HG03521 (cell line): ENCODE data around the gene EHD4.

Source experiments
- ATAC-seq: cut with Tn5 transposase; IDR thresholded peaks from one replicate; pipeline ENCODE4 v1.9.1; 2021; ENCODE audit warnings: mild to moderate bottlenecking, moderate library complexity; ENCODE audit not compliant: unreplicated experiment

The EHD4 gene

DNA sequence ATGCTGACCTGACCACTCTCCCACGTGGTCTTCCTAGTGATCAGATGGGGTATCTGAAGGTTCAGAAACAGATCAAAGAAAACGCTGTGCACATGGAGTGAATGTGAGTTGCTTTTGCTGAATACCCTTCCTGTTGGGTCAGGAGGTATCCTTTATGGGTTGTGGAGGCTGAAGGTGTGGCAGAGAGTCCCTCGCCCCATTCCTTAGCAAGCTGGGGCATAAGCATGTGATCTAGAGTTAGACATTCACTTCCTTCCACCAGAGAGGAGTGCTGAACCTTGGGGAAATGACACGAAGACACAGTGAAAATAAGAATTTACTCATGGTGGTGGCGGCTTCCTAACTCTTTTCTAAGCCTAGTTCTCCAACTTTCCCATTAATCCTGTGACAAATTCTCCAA is 50.7 kb downstream of the EHD4 start:
- ATAC-seq = no peak

DNA sequence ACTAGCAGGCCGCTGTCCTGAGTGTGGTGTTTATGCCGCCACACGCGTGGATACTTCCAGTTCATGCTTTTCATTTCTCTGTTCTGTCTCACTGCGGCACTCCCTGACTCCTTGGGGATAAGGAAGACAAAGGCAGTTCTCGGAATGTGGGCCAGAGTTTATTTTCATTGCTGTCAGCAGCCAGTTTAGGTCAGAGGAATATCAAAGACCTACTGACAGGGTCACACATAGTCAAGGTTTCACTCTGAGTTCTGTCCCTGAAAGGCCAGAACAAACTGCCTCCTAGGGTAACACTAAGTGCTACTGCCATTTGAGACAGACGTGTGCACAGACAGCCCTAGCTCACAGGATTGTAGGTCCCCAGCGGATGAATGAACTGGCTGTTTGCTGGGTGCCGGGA is 51.2 kb downstream of the EHD4 start:
- ATAC-seq = no peak

DNA sequence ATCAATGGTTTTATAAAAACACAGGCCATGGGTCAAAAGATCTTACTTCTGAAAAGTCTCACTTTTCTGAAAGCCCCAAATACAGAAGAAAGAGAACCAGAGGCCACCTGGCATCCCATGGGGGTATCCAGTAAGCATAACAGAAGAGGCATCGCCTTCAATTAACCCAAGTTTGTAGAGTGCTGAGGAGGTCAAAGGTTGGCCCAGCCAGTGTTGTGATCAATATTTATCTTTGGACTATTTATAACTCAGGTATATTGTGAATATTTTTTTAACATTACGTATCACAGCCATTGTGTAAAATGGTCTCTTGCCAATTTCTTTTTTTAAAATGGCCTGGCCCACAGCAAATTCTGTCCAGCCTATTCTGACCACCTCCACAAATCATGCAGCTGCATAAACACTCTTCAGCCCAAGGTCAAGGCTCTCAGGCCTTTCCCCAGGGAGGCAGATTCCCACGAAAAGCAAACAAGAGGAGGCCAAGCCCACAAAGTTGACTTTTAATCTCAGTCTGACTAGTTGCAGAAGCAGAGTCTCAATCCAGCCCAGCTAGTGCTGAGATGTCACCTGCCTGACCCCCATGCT is 52.3 kb downstream of the EHD4 start:
- no peak for ATAC-seq

DNA sequence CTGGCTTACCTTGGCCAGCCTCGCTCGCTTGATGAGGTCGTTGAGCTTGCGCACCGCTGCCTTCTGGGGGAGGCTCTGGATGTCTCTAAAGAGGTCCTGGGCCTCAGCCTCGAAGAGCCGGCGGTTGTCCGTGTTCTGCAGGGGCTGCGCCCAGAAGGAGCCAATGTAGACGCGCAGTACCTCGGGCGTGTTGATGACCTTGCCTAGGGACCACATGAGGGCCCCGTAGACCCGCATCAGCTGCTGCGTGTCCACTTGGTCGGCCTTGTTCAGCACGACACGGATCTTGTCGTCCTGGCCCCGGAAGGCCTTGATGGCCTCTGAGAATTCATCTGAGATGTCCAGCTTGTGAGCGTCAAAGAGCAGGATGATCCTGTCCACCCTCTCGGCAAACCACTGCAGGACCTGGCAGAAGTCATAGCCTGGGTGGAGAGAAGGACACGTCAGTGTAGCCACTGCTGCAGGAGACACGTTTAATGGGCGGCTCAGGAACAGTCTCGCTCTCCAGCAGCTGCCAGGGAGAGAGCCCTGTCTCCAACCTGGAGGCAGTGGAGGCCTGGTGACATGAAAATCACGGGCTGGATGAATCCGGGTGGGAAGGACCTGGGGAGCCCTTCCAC is 53.0 kb downstream of the EHD4 start:
- ATAC-seq = no peak

DNA sequence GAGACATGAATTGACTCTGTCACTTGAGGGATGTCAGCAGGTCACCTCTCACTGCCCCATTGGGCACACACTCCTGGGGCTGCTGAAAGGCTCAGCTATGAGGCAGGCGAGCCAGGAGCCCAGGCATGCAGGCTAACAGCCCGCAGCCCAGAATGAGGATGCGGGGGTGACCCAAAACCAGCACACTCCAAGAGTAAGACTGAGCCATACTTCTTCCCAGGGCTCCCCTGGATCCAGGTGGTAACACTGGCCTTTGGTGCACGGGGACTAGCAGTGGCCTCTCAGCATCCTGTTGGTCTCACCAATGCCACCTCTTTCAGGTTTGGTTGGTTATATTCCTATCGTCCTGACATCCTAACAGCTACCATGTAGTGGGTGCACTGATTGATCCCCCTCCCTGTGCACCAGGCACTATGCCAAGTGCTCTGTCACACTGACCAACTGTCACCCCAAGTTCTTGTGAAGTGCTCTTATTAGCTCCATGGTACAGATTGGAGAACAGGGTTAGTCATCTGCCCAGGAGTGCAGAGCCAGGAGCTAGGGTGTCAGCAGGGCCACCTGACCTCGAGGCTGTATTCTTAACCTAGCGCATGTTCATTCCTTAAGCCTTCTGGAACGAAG is 53.7 kb downstream of the EHD4 start:
- no peak for ATAC-seq

DNA sequence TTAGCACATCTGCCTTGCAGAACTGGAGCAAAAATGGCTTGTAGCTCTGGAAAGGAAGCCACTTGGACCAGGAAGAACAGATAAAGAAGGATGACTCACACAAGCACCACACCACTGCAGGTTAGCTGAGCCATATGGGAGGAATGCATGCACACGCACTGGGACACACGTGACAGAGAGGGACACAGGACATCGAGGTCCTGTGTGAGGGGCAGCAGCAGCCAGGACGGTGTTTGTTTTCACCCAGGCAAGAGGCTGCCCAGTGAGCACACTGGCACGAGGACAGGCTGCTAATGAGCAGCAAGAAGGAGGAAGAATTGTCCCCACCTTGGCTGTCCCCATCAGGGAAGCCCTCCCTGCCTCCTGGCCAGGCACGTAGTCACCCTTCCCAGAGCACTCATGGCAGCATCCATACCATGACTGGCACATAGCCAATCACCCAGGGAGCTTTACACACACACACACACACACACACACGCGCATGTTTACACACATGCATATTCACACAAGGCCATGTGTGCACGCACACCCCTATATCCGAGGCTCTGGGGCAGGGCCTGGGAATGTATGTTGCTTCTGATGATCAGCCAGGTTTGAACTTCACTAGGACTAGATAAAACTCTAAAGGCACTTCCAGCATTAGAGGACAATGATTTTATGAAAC is 54.5 kb downstream of the EHD4 start:
- ATAC-seq = no peak

DNA sequence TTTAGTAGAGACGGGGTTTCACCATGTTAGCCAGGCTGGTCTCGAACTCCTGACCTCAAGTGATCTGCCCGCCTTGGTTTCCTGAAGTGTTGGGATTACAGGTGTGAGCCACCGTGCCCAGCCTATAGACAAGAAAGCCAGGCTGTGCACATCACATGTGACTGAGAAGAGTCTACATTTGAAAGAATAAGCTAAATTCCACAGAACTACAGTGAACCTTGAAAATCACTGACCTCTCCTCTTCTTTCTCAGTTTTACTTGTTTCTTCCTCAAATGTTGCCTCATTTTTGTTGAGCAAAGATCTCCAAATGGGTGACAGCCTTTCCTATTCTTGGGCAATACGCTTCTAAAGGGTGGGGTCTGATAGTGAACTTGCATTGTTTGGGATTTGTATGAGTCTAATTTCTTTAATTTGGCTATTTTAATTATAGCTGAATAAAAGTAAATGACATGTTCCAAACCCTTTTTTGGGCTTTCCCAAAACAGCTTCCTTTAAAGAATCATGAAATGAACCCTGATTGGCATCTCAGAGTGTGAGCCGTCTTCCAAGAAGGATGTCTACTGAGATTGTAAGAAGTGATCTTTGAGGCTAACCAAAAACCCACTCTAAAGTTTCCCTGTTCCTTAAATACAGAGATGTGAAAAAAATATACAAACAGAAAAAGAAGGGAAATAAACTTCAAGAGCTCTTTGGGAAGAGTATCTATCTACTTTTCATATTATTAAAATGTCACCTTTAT is 56.9 kb downstream of the EHD4 start:
- no peak for ATAC-seq

DNA sequence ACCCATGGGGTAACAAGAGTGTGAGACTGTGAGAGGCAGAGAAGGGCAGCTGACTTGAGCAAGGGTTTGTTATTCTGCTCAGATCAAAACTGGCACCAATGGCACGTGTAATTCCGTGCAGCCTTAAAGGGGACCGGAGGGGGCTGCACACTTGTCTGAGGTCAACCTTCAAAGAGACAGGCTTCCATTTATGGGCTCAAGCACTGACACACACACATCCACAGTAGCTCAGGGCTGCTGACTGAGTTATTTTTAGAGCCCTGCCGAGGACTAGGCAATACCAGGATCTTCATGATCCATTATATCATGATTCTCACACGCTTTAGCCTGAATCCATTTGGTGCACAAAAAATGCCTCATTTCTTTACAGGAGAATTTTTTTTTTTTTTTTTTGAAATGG is 57.9 kb downstream of the EHD4 start:
- ATAC-seq = no peak

DNA sequence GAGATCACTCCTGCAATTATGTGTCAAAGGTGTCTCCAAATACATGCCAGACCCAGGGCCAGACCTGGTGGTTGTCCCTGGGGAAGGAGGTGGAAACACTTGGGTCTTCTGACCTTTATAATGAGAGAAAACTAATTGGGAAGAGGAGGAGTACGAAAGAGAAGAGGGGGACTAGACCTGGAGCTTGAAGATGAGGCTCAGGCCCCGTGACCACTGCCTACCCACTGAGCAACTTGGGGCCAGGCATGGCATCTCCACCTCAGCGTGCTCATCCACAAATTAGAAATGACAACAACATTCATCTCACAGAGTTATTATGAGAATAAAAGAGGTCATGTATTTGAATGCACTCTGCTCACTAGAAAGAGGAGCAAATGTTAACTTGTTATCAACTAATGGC is 59.1 kb downstream of the EHD4 start:
- ATAC-seq = no peak

DNA sequence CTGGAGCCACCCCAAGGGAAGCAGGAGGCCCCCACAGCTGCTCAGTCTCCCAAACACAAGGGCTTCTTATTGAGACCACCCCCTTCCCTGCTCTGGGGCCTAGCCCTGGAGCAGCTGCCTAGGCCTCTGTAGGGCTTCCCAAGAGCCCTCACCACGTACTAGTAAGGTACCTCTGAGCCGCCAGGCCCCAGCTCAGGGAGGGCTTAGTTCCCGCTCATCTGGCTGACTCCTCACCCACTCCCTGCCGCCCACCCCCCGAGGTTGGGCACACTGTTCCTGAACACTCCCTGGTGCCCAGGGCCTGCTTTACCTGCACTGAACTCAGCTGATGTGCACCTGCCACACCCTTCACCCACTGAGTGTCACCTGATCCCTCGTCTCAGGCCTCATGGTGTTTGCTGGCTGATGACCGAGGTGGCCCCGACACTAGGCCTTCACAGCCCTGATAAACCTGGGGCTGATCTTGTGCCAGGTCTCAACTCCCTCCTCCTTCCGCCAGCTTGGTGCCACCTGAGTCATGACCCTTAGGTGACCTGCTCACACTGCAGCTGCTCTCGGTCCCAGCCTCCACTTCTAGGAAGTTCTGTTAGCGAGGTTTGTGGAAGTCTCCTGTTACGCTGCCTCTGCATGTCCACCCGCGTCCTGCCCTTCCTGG is 60.5 kb downstream of the EHD4 start:
- no peak for ATAC-seq

DNA sequence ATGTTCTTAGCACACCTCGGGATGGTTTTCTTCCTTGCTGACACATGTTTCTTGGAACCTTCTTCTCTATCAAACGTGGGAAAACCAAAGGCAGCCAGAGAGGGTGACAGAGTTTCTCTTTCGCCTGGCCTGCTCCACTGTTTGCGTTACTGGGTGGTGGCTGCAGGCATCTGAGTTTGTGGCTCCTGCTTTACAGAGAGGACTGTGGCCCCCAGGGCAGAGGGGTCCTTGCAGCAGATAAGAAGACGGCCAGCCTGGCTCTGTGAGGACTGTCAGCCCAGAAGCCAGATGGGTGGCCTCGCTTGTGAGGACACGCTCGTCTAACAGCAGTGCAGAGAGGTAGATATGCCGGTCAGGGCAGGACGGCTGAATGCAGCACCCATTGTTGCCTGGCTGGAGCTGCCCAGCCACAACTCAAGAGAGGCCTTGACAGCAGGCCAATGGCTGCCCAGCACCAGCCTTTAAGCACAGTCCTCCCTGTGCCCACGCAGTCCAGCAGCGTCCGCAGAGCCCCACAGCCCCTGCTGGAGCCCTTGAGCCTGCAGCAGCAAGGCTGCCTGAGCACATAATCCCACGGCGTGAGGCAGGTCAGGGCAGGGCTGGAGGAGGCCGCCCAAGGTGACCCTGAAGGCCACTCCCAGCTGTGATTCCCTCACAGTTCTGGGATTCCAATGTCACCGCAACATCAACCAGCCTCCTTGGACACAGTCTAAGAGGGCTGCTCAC is 63.5 kb downstream of the EHD4 start:
- ATAC-seq = no peak

DNA sequence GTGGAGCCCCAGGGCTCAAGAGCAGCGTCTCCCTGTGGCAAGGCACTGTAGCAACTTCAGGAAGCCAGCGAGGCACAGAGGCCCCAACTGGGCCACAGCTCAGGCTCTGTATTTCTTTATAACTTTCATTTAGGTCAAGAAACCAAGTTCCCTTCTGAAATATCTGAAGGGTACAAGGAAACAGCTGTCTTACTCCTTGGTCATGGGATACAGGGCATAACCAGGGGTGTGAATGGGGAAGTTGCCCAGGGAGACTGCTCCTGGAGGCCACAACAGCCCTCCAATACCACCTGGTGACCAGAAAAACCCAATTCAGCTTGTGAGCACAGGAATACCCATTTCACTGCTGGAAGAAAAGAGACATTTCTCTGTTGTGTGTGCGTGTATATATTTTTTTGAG is 65.2 kb downstream of the EHD4 start:
- ATAC-seq = no peak

DNA sequence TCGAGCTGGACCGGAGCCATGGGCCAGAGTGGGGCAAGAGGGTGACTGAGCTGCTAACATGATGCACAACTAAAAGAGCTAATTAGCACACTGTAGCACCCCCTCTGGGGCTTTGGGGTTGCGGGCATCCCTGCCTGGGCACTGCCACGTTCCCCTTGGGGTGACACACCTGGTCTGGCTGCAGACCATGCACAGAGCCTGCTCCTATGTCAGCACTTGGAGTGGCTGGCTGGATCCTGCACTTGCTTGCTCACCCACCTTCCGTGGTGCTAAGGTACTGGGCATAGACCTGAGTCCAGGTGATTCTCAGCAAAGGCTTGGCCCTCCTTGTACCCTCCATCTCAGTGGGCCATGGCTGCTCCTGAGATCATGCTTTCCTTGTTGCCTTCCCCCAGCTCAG is 65.7 kb downstream of the EHD4 start:
- no peak for ATAC-seq

DNA sequence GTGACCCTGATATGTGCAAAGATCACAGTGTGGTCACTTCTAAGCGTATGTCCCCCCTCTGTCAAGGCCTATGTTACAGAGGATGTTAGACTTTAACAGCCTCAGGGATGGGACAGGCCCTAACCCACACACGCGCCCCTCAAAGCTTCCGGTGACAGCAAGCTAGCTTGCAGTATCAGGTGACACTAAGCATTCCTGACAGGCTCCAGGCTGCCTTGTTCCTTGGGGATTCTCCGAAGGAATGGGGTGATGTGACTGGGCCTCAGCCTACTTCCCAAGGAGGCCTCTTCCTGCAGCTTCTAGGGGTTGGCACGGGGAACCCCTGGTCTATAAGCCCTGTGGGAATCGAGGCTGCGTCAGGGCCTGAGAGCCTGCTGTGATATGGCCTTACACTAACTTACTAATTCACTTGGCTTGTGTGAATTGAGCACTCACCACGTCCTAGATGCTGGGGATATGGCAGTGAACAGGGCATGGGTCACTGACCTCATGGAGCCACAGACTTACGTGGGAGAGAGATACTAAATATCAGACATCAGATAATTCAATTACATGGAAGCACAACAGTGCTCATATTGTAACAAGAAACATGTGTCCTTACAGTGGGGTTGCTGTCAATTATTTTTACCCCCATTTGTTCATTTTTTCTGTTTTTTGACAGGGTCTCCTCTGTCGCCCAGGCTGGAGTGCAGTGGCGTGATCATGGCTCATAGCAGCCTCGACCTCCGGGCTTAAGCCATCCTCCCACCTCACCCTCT is 67.1 kb downstream of the EHD4 start:
- ATAC-seq = no peak

DNA sequence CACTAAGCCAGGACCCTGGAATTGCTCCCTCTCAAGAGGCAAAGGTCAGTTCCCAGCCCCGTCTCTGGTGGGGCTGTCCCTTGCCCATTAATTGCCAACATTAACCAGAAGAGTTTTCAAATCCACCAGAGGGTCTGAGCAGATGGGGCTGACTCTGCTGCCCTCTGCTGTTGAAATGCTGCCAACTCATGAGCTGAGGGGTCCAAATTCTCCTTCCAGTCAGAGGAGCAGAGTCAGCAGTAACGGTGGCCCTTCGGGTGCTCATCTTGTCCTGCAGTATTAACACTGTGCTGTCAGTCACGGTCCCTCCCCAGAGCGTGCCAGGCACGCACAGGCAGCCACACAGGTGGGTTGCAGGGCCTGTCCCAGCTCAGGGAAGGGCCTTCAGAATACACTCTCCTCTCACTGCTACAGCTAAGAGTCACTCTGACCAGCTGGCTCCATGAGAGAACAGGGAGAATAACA is 67.8 kb downstream of the EHD4 start:
- ATAC-seq = no peak

DNA sequence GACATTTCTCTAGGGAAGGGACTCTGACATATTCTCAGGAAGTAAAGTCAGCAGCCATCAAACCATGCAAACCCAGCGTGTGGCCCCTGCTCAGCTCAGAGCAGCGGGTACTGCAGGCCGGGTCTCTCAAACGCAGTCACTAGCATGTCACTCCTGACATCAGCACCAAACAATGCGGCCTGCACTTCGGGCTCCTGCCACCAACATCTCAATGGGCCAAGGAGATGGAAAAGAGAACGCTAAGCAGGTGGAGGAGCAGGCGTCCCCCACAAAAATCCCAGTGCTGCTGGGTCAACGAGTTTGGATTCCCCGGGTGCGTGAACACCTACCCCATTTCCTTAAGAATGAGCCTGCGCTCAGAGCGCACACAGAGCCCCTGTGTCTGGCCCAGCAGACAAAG is 68.6 kb downstream of the EHD4 start:
- no peak for ATAC-seq

DNA sequence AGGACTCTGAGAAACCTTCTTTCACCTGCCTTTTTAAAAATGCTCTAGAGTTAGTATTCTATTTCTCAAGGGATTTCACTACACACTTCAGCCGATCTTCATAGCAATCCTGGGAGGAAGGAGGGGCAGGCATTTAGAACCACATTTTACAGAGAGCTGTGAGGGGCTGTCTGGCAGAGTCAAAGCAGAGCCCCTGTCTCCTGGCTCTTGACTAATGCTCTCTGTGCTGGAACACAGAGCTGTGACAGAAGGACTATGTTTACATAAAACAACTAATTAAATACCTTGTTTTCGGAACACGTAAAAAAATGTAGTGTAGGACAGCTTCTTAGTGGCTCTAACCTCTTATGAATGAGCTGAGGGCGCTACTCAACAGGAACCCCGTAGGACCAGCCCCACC is 70.9 kb downstream of the EHD4 start:
- ATAC-seq = no peak

DNA sequence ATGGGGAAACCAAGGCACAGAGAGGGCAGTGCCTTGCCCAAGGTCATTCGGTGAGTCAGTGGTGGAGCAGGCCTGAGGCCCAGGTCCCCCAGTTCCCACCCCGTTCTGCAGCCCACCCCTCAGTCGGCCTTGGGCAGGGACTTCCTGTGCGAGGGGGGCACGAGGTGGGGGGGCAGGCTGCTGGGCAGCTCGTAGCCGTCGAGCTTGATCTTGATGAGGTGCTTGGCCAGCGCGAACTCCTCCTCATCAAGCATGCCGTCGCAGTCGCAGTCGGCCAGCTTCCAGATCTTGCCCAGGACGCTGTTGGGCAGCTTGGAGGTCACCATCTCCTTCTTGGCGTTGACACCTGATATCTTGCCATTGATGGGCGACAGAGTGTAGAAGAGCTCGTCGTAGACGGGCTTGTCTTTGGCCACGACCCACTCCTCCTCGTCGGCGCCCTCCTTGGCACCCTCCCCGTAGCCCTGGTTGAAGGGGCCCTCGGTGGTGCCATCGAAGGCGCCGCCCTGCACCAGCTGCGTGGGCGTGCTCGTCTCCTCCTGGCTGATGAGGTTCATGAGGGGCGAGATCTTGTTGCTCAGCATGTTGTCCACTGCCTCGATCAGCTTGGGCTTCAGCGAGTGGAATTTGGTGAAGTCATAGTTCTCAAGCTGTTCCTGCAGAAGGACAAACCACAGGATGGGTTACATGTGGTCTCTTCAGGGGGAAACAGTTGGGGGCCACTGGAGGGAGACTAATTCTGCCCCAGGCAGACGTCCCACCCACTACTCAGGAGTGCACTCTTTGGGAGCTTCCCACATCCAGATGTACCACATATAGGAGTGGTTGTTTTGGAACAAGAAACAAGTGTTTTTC is 71.6 kb downstream of the EHD4 start:
- no peak for ATAC-seq
